ENCODE measurements around the gene KIRREL3. TPM values are rescaled to one million over a fixed set of nuclear protein-coding genes. Genes with fewer than 3 reads are reported as not detected.
"Not testable (repeated sequence)": the region's sequence is repeated elsewhere in the genome, so short reads cannot be mapped to it uniquely, and the experiment has no call there.

The KIRREL3 gene
- total and polyA plus RNA-seq, 7 experiments from 2014 or later = not detected

DNA sequence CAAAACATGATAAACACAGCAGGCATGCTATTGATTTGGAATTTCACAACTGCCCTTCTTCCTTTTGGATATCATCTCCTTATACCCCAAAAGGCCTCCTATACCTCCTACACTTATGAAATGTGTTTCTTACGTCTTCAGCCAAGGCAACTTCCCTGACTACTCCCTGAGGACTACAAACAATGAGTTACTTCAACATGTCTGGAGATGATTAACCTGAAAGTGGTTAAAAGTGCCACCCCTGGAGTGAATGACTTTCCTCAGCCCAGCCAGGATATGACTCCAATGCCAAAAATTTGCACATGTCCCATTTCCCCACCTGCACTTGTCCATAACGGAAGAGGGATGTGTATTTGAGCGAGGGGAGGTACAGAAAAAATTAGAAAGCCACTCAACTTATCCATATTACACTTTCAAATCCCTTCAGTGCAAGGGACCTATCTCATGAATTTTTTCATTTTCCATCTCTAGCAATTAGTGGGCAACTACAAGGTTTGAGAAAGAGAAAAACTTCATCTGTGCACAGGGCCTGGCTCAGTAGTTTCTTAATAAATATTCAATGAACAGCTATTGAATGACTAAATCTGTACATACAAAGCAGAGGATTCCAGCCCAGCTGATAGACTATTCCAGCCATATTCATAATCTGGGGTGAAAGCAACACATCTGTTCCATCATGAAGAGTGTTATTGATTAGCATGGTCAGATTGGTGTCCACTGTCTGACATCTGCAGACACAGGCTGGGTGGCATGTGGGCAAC lies 36.8 kb downstream of the KIRREL3 start:
- Histone ChIP-seq H3K4me3 (ENCODE audit: low read length) (no peak overlapping the region), H3K4me1 (ENCODE audit: control insufficient read depth in 2 of 2, insufficient read depth in 2 of 2, low read length in 2 of 2) (no peaks in the 10 kb centered on the region), H3K36me3 (ENCODE audit: control insufficient read depth in 2 of 3, insufficient read depth in 3 of 3, low read length in 3 of 3) (no peaks in the 10 kb centered on the region), H3K27me3 (ENCODE audit: control insufficient read depth in 2 of 2, insufficient read depth in 2 of 2, low read length in 2 of 2) (no peaks in the 10 kb centered on the region), H3K27ac (ENCODE audit: low read depth, low read length) (no peak overlapping the region), H3K9me3 (ENCODE audit: control insufficient read depth in 2 of 3, low read length in 3 of 3) (no peaks in the 10 kb centered on the region)
- no peaks in the 10 kb centered on the region for H3K36me3 Mint-ChIP-seq
- DNase-seq = no peak
- no peak overlapping the region for H3K4me3 Mint-ChIP-seq
- H3K27me3 Mint-ChIP-seq = peaks cover 2 to 55% (median 38%) of the 10 kb centered on the region in 5 donors
- intact Hi-C loops (cut with micrococcal nuclease) = no loop called here
- no peak overlapping the region for H3K27ac Mint-ChIP-seq
- no peak for ATAC-seq
- ChIA-PET CTCF (no interaction called here), POLR2A (no interaction called here)
- peaks cover 0 to 6% (median 0%) of the 10 kb centered on the region in 11 donors for H3K9me3 Mint-ChIP-seq
- H3K4me1 Mint-ChIP-seq = no peaks in the 10 kb centered on the region

DNA sequence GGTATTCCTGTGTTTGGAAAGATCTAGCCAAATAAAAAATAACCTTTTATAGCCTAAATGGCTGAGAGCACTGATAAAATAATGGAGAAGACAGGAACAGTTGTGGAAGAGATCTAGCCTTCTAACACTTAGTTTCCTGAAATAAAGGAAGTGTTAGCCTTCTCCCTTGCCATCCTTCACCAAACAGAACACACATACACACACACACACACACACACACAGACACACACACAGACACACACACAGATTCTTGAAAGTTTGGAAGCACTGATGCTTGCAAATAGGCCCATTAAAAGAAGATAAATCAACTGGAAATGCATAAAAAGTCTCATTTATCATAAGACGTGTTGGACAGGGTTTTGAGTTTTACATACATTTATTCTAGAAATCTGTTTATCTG lies 37.5 kb downstream of the KIRREL3 start:
- H3K9me3 Mint-ChIP-seq = peaks cover 0 to 6% (median 0%) of the 10 kb centered on the region in 11 donors
- no peak for ATAC-seq

DNA sequence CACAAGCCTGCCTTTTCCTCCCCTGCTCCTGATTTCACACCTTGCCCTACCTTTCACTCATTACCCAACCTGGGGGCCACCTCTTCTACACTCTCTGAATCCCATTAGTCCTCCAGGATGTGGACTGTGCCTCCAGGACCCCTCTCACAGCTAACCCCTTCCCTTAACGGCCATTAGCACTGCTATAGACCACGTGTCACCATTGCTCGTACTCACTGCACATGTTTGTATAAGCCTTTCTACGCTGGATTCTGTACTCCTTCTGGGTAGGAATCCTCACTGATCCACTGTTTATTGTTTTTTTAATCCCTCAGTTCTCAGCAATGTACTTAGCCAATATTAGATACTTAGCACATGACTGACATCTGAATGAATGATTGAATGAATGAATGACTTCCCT lies 40.9 kb downstream of the KIRREL3 start:
- DNase-seq = no peak
- ChIA-PET CTCF (no interaction called here), POLR2A (no interaction called here)
- Histone ChIP-seq H3K4me1 (ENCODE audit: control insufficient read depth in 2 of 2, insufficient read depth in 2 of 2, low read length in 2 of 2) (no peaks in the 10 kb centered on the region), H3K27ac (ENCODE audit: low read depth, low read length) (no peak overlapping the region), H3K9me3 (ENCODE audit: control insufficient read depth in 2 of 3, low read length in 3 of 3) (no peaks in the 10 kb centered on the region), H3K27me3 (ENCODE audit: control insufficient read depth in 2 of 2, insufficient read depth in 2 of 2, low read length in 2 of 2) (no peaks in the 10 kb centered on the region), H3K36me3 (ENCODE audit: control insufficient read depth in 2 of 3, insufficient read depth in 3 of 3, low read length in 3 of 3) (no peaks in the 10 kb centered on the region), H3K4me3 (ENCODE audit: low read length) (no peak overlapping the region)
- no peak overlapping the region for H3K4me3 Mint-ChIP-seq
- H3K27me3 Mint-ChIP-seq = peaks cover 0 to 45% (median 33%) of the 10 kb centered on the region in 5 donors
- no peak for ATAC-seq
- intact Hi-C loops (cut with micrococcal nuclease) = no loop called here
- no peaks in the 10 kb centered on the region for H3K36me3 Mint-ChIP-seq
- H3K9me3 Mint-ChIP-seq = peaks cover 0 to 6% (median 0%) of the 10 kb centered on the region in 11 donors
- no peak overlapping the region for H3K27ac Mint-ChIP-seq
- H3K4me1 Mint-ChIP-seq = no peaks in the 10 kb centered on the region

More for the DNA sequence above, 37.5 kb downstream of the KIRREL3 start:
- intact Hi-C loops (cut with micrococcal nuclease) = no loop called here
- Mint-ChIP-seq H3K27me3 (peaks cover 2 to 57% (median 36%) of the 10 kb centered on the region in 5 donors), H3K4me1 (no peaks in the 10 kb centered on the region), H3K4me3 (no peak overlapping the region), H3K27ac (no peak overlapping the region), H3K36me3 (no peaks in the 10 kb centered on the region)
- CTCF ChIA-PET = no interaction called here
- no peaks in the 10 kb centered on the region for H3K4me1 ChIP-seq (ENCODE audit: control insufficient read depth in 2 of 2, insufficient read depth in 2 of 2, low read length in 2 of 2)
- H3K27me3 ChIP-seq (ENCODE audit: control insufficient read depth in 2 of 2, insufficient read depth in 2 of 2, low read length in 2 of 2) = no peaks in the 10 kb centered on the region
- no peaks in the 10 kb centered on the region for H3K36me3 ChIP-seq (ENCODE audit: control insufficient read depth in 2 of 3, insufficient read depth in 3 of 3, low read length in 3 of 3)
- H3K9me3 ChIP-seq (ENCODE audit: control insufficient read depth in 2 of 3, low read length in 3 of 3) = no peaks in the 10 kb centered on the region
- H3K27ac ChIP-seq (ENCODE audit: low read depth, low read length) = no peak overlapping the region
- POLR2A ChIA-PET = no interaction called here
- no peak overlapping the region for H3K4me3 ChIP-seq (ENCODE audit: low read length)
- DNase-seq = no peak

DNA sequence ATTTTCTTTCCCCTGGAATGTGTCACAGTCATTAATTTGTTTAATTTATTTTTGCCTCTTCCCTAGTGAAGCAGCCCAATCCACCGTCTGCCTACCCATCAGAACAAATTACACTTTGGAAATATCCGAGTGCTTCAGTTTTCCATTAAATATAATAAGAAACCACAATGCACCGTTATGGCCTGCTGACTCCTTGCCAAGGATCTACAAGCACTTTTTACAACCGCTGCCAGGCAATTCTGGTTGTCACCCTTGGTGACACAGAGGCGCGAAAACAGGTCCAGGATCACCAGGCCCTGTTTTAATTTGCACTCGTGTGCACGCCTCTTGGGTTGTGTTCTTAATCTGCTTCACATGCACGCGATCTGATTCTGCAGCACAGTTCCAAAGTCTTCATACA lies 43.9 kb downstream of the KIRREL3 start:
- POLR2A ChIA-PET = no interaction called here

DNA sequence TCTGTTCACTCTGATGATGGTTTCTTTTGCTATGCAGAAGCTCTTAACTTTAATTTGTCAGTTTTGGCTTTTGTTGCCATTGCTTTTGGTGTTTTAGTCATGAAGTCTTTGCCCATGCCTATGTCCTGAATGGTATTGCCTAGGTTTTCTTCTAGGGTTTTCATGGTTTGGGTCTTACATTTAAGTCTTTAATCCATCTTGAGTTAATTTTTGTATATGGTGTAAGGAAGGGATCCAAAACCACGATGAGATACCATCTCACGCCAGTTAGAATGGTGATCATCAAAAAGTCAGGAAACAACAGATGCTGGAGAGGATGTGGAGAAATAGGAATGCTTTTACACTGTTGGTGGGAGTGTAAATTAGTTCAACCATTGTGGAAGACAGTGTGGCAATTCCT lies 48.0 kb downstream of the KIRREL3 start:
- not testable (repeated sequence) for ATAC-seq

More for the DNA sequence above, 43.9 kb downstream of the KIRREL3 start:
- ATAC-seq (no peak), DNase-seq (no peak)
- Histone ChIP-seq H3K27me3 (ENCODE audit: control insufficient read depth in 2 of 2, insufficient read depth in 2 of 2, low read length in 2 of 2) (no peaks in the 10 kb centered on the region), H3K4me3 (ENCODE audit: low read length) (no peak overlapping the region), H3K9me3 (ENCODE audit: control insufficient read depth in 2 of 3, low read length in 3 of 3) (no peaks in the 10 kb centered on the region), H3K27ac (ENCODE audit: low read depth, low read length) (no peak overlapping the region), H3K36me3 (ENCODE audit: control insufficient read depth in 2 of 3, insufficient read depth in 3 of 3, low read length in 3 of 3) (no peaks in the 10 kb centered on the region), H3K4me1 (ENCODE audit: control insufficient read depth in 2 of 2, insufficient read depth in 2 of 2, low read length in 2 of 2) (no peaks in the 10 kb centered on the region)
- Mint-ChIP-seq H3K27ac (no peak overlapping the region), H3K4me3 (no peak overlapping the region), H3K36me3 (no peaks in the 10 kb centered on the region), H3K9me3 (peaks cover 0 to 3% (median 1%) of the 10 kb centered on the region in 11 donors), H3K27me3 (peaks cover 0 to 26% (median 19%) of the 10 kb centered on the region in 5 donors), H3K4me1 (no peaks in the 10 kb centered on the region)
- CTCF ChIA-PET = no interaction called here
- intact Hi-C loops (cut with micrococcal nuclease) = no loop called here

DNA sequence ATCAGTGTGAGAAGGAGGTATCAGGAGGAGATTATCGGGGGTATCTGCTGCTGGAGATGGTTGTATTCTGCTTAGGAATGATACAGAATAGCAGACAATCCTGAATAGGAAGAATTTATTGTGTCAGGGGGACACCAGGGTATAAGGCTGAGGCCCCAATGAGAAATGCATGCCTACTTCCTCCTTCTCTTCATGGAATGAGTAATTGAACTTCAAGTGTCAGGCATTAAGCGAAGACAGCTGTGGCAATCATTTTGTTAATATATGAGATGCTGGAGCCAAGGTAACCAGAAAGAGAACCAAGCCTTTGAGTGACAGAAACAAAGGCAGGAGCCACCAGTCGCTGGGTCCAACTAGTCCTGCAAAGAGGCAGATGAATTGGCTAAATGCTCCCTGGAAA lies 49.1 kb downstream of the KIRREL3 start:
- Mint-ChIP-seq H3K36me3 (no peaks in the 10 kb centered on the region), H3K4me1 (no peaks in the 10 kb centered on the region), H3K9me3 (peaks cover 0 to 5% (median 0%) of the 10 kb centered on the region in 11 donors), H3K27ac (no peak overlapping the region), H3K27me3 (peaks cover 0 to 18% (median 7%) of the 10 kb centered on the region in 5 donors), H3K4me3 (no peak overlapping the region)
- DNase-seq = no peak
- Histone ChIP-seq H3K4me3 (ENCODE audit: low read length) (no peak overlapping the region), H3K36me3 (ENCODE audit: control insufficient read depth in 2 of 3, insufficient read depth in 3 of 3, low read length in 3 of 3) (no peaks in the 10 kb centered on the region), H3K27me3 (ENCODE audit: control insufficient read depth in 2 of 2, insufficient read depth in 2 of 2, low read length in 2 of 2) (no peaks in the 10 kb centered on the region), H3K4me1 (ENCODE audit: control insufficient read depth in 2 of 2, insufficient read depth in 2 of 2, low read length in 2 of 2) (no peaks in the 10 kb centered on the region), H3K27ac (ENCODE audit: low read depth, low read length) (no peak overlapping the region), H3K9me3 (ENCODE audit: control insufficient read depth in 2 of 3, low read length in 3 of 3) (no peaks in the 10 kb centered on the region)
- ATAC-seq = no peak
- ChIA-PET POLR2A (no interaction called here), CTCF (no interaction called here)
- intact Hi-C loops (cut with micrococcal nuclease) = no loop called here

More for the DNA sequence above, 48.0 kb downstream of the KIRREL3 start:
- H3K36me3 ChIP-seq (ENCODE audit: control insufficient read depth in 2 of 3, insufficient read depth in 3 of 3, low read length in 3 of 3); POLR2A ChIA-PET; CTCF ChIA-PET; H3K4me3 Mint-ChIP-seq; H3K9me3 Mint-ChIP-seq; H3K9me3 ChIP-seq (ENCODE audit: control insufficient read depth in 2 of 3, low read length in 3 of 3); H3K4me1 ChIP-seq (ENCODE audit: control insufficient read depth in 2 of 2, insufficient read depth in 2 of 2, low read length in 2 of 2); H3K4me3 ChIP-seq (ENCODE audit: low read length); H3K27ac Mint-ChIP-seq; H3K36me3 Mint-ChIP-seq; DNase-seq; H3K27ac ChIP-seq (ENCODE audit: low read depth, low read length); H3K4me1 Mint-ChIP-seq; H3K27me3 ChIP-seq (ENCODE audit: control insufficient read depth in 2 of 2, insufficient read depth in 2 of 2, low read length in 2 of 2); intact Hi-C loops (cut with micrococcal nuclease): not testable (repeated sequence)
- peaks cover 0 to 18% (median 9%) of the 10 kb centered on the region in 5 donors for H3K27me3 Mint-ChIP-seq
